Liver (tissue), 9 donors: ENCODE results near the gene NOS2. TPM values are rescaled to one million over a fixed set of nuclear protein-coding genes. Genes with fewer than 3 reads are reported as not detected.
"Not testable (repeated sequence)": the region's sequence is repeated elsewhere in the genome, so short reads cannot be mapped to it uniquely, and the experiment has no call there.

Source experiments
- DNase-seq: peaks from one replicate; pipeline ENCODE4 v3.0.0-alpha.2; 2017; ENCODE audit warnings: low spot score
- H3K27ac ChIP-seq, 2 donors: one replicate each; pipeline ENCODE4 v1.7.0; 2013; ENCODE audit warnings: inconsistent platforms in 2 of 2, low read length in 2 of 2, control low read depth in 1 of 2, low read depth in 1 of 2, mild to moderate bottlenecking in 1 of 2
- H3K27me3 ChIP-seq, 4 donors: one replicate each; pipeline versions ENCODE4 v1.6.1 to v1.7.0; 2013; ENCODE audit warnings: low read length in 3 of 4, inconsistent platforms in 1 of 4, mild to moderate bottlenecking in 1 of 4, moderate library complexity in 1 of 4; ENCODE audit not compliant: control insufficient read depth in 4 of 4, insufficient read depth in 4 of 4
- H3K36me3 ChIP-seq, 4 donors: one replicate each; pipeline versions ENCODE4 v1.6.1 to v1.7.0; 2013; ENCODE audit warnings: low read length in 3 of 4, mild to moderate bottlenecking in 3 of 4, low read depth in 1 of 4, moderate library complexity in 1 of 4; ENCODE audit not compliant: control insufficient read depth in 4 of 4, insufficient read depth in 3 of 4
- H3K4me1 ChIP-seq, 4 donors: one replicate each; pipeline versions ENCODE4 v1.6.1 to v1.7.0; 2013; ENCODE audit warnings: low read length in 3 of 4, mild to moderate bottlenecking in 3 of 4, moderate library complexity in 1 of 4; ENCODE audit not compliant: control insufficient read depth in 4 of 4, insufficient read depth in 4 of 4
- H3K4me3 ChIP-seq, 3 donors: one replicate each; pipeline versions ENCODE4 v1.6.1 to v1.7.0; 2013; ENCODE audit warnings: low read length in 3 of 3, control low read depth in 1 of 3, low read depth in 1 of 3, mild to moderate bottlenecking in 1 of 3
- H3K9ac ChIP-seq, 2 donors: one replicate each; pipeline ENCODE4 v1.7.0; 2013; ENCODE audit warnings: low read length in 2 of 2, mild to moderate bottlenecking in 2 of 2, moderate library complexity in 2 of 2, control low read depth in 1 of 2, low read depth in 1 of 2
- H3K9me3 ChIP-seq, 4 donors: one replicate each; pipeline versions ENCODE4 v1.6.1 to v1.7.0; 2013; ENCODE audit warnings: low read length in 3 of 4; ENCODE audit not compliant: control insufficient read depth in 4 of 4
- ATF3 ChIP-seq: IDR thresholded peaks from 2 replicates; pipeline ENCODE4 v1.6.1; 2016; ENCODE audit warnings: antibody characterized with exemption
- CTCF ChIP-seq: fragments of 150-350 bp; IDR thresholded peaks from 2 replicates; pipeline ENCODE4 v1.5.1; 2017; ENCODE audit warnings: improper control_type of control experiment, low read depth, low read length; ENCODE audit not compliant: missing input control
- EGR1 ChIP-seq, 2 donors: IDR thresholded peaks; 2 replicates each; pipeline ENCODE4 v1.6.1; 2016 to 2018; ENCODE audit warnings: antibody characterized with exemption in 2 of 2, low read depth in 2 of 2
- FOXA1 ChIP-seq: IDR thresholded peaks from 2 replicates; pipeline ENCODE4 v1.6.1; 2016; ENCODE audit warnings: antibody characterized with exemption
- FOXA2 ChIP-seq: IDR thresholded peaks from 2 replicates; pipeline ENCODE4 v1.6.1; 2016; ENCODE audit warnings: antibody characterized with exemption
- GABPA ChIP-seq, 2 donors: IDR thresholded peaks in 1 of 2; conservative IDR thresholded peaks in 1 of 2; 2 replicates each; pipeline ENCODE4 v1.6.1; 2016; ENCODE audit warnings: antibody characterized with exemption in 2 of 2, mild to moderate bottlenecking in 1 of 2, moderate library complexity in 1 of 2
- HNF4A ChIP-seq, 2 donors: conservative IDR thresholded peaks; 2 replicates each; pipeline ENCODE4 v1.6.1; 2016; ENCODE audit warnings: antibody characterized with exemption in 2 of 2, mild to moderate bottlenecking in 2 of 2
- HNF4G ChIP-seq: IDR thresholded peaks from 2 replicates; pipeline ENCODE4 v1.6.1; 2016; ENCODE audit warnings: antibody characterized with exemption
- JUND ChIP-seq, 2 donors: IDR thresholded peaks; 2 replicates each; pipeline ENCODE4 v1.6.1; 2016; ENCODE audit warnings: antibody characterized with exemption in 2 of 2
- MAX ChIP-seq: IDR thresholded peaks from 2 replicates; pipeline ENCODE4 v1.6.1; 2016; ENCODE audit warnings: antibody characterized with exemption
- NR2F2 ChIP-seq: IDR thresholded peaks from 2 replicates; pipeline ENCODE4 v1.6.1; 2016; ENCODE audit warnings: antibody characterized with exemption
- RAD21 ChIP-seq, 2 donors: IDR thresholded peaks; 2 replicates each; pipeline ENCODE4 v1.6.1; 2016; ENCODE audit warnings: antibody characterized with exemption in 2 of 2, mild to moderate bottlenecking in 2 of 2
- REST ChIP-seq: IDR thresholded peaks from 2 replicates; pipeline ENCODE4 v1.6.1; 2016; ENCODE audit warnings: antibody characterized with exemption, mild to moderate bottlenecking
- RXRA ChIP-seq, 2 donors: IDR thresholded peaks; 2 replicates each; pipeline ENCODE4 v1.6.1; 2017 to 2018; ENCODE audit warnings: antibody characterized with exemption in 2 of 2, mild to moderate bottlenecking in 1 of 2
- SP1 ChIP-seq: IDR thresholded peaks from 2 replicates; pipeline ENCODE4 v1.6.1; 2018; ENCODE audit warnings: antibody characterized with exemption, mild to moderate bottlenecking
- TAF1 ChIP-seq: conservative IDR thresholded peaks from 2 replicates; pipeline ENCODE4 v1.6.1; 2016; ENCODE audit warnings: antibody characterized with exemption, mild to moderate bottlenecking
- YY1 ChIP-seq: IDR thresholded peaks from 2 replicates; pipeline ENCODE4 v1.6.1; 2016; ENCODE audit warnings: antibody characterized with exemption, mild to moderate bottlenecking
- ZBTB33 ChIP-seq: IDR thresholded peaks from 2 replicates; pipeline ENCODE4 v1.6.1; 2016; ENCODE audit warnings: antibody characterized with exemption
- WGBS: extraction: QIAGEN DNeasy Blood & Tissue Kit; methylation state at CpG from one replicate; pipeline ENCODE4 v1.1.7; 2013; 5-methylcytosine and 5-hydroxymethylcytosine counted together
- polyA plus RNA-seq, 2 donors: library from polyadenylated mRNA; stranded (reverse) in 1 of 2; unstranded in 1 of 2; fragments of 200-250 nt in 1 of 2; fragments of >200 nt in 1 of 2; fragmentation: Nextera tagmentation in 1 of 2; extraction: Ambion mirVana in 1 of 2; gene quantifications; one replicate each; pipeline versions ENCODE4 v1.2.1 to v1.2.3, GENCODE V29; 2013 to 2015
- total RNA-seq, 2 donors: library from RNA; depleted of rRNA; stranded (reverse); fragments of >200 nt; gene quantifications; one replicate each; pipeline ENCODE4 v1.2.3, GENCODE V29; 2014
- donor health status: healthy.
- donor health status: healthy.
- donor health status: healthy.
- donor health status: healthy.
- donor health status: healthy.

The NOS2 gene
- total and polyA plus RNA-seq, 4 donors: under 0.01 to 0.01 TPM; not detected in 2

GRCh38 chr17:27745207-27745830 lies 55.0 kb downstream of the NOS2 start:
- DNase-seq, H3K27ac ChIP-seq, H3K36me3 ChIP-seq, H3K4me1 ChIP-seq, H3K4me3 ChIP-seq, H3K9ac ChIP-seq, H3K27me3 ChIP-seq, H3K9me3 ChIP-seq: not testable (repeated sequence)
- WGBS: 86% methylated on average over 13 of the region's 13 CpGs

- WGBS: 86% methylated on average over 8 of the region's 8 CpGs
- Histone ChIP-seq H3K27me3 (no peaks in the 10 kb centered on the region), H3K36me3 (no peaks in the 10 kb centered on the region), H3K9ac (no peak overlapping the region), H3K4me1 (no peaks in the 10 kb centered on the region), H3K4me3 (no peak overlapping the region), H3K27ac (no peak overlapping the region), H3K9me3 (no peaks in the 10 kb centered on the region)
- no peak for TF ChIP-seq YY1
- TF ChIP-seq EGR1 (IDR thresholded peaks at IDR 0.05; ENCODE audit: low read depth in 2 of 2): no peak
- TF ChIP-seq FOXA2: no peak
- TF ChIP-seq NR2F2: no peak
- TF ChIP-seq GABPA (IDR thresholded peaks at IDR 0.05 in 1 of 2, conservative IDR thresholded peaks at IDR 0.05 in 1 of 2): no peak
- no peak for TF ChIP-seq CTCF
- TF ChIP-seq FOXA1: no peak
- TF ChIP-seq ZBTB33: no peak
- no peak for TF ChIP-seq SP1
- no peak for TF ChIP-seq ATF3
- TF ChIP-seq RAD21 (IDR thresholded peaks at IDR 0.05): no peak
- TF ChIP-seq RXRA (IDR thresholded peaks at IDR 0.05): no peak
- TF ChIP-seq HNF4A (conservative IDR thresholded peaks at IDR 0.05): no peak
- TF ChIP-seq HNF4G: no peak
- no peak for TF ChIP-seq REST
- TF ChIP-seq JUND (IDR thresholded peaks at IDR 0.05): no peak
- no peak for TF ChIP-seq TAF1
- no peak for TF ChIP-seq MAX
- no peak for DNase-seq
Observed at GRCh38 chr17:27743281-27743885, 56.9 kb downstream of the NOS2 start.
